NCI-H2107 (cell line): ENCODE measurements around the gene FRMD5.
A peak's percentile ranks its signal among the peaks of the same experiment; 100 is the strongest.
"Not testable (repeated sequence)": the region's sequence is repeated elsewhere in the genome, so short reads cannot be mapped to it uniquely, and the experiment has no call there.

Source experiments
- DNase-seq: peaks from one replicate; lab custom pipeline; 2025; lab: John Stamatoyannopoulos, UW

Gene FRMD5

DNA sequence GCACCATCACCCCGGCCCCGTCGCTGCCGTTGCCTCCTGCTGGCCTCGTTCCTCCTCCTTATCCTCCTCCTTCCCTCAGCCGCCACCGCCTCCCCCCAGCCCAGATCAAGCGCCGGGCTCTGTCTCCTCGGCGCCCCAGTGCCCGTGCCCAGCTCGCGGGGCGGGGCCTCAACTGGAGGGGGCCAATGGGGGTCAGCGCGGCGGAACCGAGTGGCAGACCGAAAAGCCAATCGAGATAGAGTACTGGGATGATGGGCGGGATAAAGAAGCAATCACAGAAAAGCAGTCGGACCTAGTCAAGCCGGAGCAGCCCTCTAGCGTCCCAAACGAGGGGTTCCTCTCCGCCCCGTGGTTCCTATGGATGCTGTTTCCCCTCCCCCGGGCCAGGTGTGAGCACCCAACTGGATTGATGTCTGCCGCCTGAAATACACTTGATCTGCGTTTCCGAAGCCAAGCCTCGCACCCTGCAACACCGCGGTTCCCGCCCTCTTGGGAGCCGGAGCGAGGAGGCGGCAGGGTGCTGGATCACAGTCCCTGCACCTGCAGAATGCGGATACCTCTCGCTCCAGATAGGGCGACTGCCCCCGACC, at the start of gene FRMD5:
Gene FRMD5 (minus strand): TSS at position 121 of the 590 bp plus-strand sequence.
- peak; percentile 89 for DNase-seq

DNA sequence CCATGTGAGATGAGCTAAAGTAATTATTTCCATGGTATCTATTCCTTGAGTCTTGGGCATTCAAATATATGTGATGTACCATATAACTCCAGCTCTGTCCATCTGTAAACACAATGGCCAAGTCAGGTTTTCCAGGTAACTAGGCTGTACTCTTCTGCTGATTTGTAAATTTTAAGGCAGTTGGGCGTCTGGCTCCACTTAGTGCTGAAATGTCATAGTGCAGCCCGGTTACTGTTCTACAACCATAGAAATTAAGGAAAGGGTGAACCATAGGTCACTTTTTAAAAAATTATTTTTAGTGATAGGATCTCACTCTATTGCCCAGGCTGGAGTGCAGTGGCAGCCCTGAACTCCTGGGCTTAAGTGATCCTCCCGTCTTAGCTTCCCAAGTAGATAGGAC, 48.8 kb upstream of the FRMD5 start:
- no peak for DNase-seq

DNA sequence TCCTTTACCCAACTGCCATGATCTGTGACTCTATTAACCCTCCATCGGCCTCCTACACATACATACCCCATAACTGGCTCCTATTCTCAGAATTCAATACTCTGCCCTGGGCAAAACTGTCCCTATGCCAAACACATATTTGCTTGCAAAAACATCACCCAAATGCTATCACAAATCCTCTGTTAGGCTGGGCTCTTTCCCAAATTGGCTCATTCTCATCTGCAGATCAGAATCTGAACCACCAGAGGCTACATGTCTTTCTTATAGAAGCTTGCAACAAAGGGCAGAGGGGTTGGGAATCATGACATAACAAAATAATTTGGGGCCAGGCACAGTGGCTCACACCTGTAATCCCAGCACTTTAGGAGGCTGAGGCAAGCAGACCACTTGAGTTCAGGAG, 48.1 kb upstream of the FRMD5 start:
- DNase-seq = no peak

DNA sequence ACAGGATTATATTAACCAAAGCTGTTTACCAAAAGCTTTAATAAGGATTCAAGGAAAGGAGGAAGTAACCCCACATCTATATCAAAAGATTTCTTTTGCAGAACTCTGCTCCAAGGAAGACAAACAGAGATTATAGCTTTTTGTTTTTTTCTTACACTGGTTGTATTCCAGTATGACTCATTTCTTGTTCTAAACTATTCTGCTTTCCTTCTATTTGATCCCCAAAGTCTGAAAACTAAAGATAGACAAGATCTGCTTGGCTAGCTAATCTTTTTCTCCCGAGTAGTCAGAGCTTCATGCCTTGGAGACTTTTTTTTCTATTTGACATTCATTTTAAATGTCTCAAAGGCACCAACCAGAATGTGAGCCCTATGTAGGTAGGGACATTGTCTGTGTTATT, 36.8 kb upstream of the FRMD5 start:
- no peak for DNase-seq

DNA sequence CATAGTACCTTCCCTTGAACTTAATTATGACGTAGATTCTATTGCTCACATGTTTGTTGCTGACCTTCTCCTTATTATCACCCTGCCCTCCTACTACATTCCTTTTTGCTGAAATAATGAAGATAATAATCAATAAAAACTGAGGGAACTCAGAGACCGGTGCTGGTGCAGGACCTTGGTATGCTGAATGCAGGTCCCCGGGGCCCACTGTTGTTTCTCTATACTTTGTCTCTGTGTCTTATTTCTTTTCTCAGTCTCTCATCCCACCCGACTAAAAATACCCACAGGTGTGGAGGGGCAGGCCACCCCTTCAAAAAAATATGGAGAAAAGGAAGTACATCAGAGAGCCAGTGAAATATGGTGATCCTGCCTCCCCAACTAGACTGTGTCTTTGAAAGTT, 34.2 kb upstream of the FRMD5 start:
- not testable (repeated sequence) for DNase-seq

DNA sequence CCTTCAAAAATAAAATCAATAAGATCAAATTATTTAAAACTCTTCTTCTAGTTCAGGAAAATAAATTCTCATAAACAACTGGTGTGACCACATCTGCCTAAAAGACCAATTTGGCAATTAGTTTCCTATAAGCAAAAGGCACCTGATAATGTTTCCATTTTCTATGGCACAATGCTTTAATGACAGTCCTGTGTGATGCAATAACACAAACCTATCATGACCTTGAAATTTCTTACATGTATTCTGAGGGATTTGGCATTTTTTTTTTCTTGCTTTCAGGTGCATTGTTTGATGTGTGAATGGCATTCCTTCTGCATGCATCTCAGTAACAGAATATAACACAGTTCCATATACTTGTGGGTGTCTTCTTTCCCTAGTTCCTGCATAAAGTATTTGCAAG, 32.5 kb upstream of the FRMD5 start:
- DNase-seq = no peak

DNA sequence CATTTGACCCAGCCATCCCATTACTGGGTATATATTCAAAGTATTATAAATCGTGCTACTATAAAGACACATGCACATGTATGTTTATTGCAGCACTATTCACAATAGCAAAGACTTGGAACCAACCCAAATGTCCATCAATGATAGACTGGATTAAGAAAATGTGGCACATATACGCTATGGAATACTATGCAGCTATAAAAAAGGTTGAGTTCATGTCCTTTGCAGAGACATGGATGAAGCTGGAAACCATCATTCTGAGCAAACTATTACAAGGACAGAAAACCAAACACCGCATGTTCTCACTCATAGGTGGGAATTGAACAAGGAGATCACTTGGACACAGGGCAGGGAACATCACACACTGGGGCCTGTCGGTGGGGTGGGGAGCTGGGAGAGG, 31.9 kb upstream of the FRMD5 start:
- DNase-seq = not testable (repeated sequence)

DNA sequence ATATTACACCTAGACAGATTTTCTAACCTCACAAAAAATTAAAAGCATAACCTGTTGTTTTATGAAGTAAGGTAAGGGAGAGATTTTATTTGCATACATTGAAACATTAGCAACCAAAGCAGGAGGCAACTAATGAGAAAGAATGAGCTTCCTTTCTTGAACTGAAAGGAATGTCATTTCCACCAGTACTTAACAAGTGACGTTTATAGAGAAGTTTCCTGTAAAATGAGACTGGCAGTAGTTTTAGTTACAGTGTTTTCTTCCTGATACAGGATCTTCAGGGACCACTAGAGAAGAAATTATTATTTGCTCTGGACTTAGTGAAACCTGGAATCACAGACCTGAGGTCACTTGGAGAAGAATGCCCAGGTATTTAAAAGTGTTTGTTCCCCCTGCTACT, 27.4 kb upstream of the FRMD5 start:
- no peak for DNase-seq

DNA sequence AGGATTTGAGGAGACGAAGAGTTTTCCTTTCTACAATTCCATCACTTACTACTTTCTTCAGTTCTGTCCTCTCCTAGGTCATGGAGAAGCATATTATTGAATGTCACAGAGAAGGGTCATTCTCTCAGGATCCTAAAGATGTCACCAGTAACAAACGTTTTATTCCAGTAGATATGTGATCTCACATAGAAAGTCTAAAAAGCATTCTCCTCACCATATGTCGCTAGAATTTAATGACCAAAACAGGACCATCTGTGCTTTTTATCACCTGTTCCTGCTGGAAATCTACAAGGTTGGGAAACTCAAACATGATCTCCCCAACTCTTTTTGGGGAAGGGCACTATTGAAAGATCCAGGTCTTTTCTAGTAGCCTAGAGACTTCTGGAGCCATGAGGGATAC, 24.0 kb upstream of the FRMD5 start:
- no peak for DNase-seq

DNA sequence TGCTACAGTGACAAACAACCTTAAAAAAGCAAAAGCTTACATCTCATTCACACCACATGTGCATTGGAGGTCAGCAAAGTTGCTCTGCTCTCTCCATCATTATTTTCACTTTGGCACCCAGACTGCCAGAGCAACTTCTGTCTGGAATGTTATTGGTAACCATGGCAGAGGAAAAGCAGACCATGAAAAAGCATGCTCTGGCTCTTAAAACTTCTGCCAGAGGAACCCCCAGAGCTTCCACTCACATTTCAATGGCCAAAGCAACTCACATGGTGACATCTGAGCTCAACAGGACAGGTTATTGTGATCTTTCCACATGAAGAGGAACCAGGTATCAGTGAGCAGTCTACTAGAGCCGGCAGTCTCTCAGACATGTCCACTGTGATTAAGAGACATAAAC, 21.9 kb upstream of the FRMD5 start:
- DNase-seq = no peak

DNA sequence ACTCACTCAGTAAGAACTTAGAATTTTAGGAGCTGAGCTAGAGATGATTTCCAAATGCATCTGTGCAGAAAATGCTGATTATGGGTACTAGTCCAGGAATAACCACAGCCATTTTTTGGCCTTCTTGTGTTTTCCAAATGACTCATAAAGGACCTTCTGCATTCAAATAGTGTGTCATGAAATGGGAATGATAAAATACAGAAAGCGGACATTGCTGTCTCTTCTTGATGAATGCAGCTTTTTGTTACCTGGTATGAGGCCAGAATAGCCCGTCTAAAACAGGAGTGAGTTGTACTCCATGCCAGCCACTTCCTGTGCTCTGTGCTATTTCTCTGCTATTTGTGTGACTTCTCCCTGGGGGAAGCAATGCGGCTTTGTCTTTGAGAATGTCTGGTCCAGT, 20.5 kb upstream of the FRMD5 start:
- DNase-seq = no peak

DNA sequence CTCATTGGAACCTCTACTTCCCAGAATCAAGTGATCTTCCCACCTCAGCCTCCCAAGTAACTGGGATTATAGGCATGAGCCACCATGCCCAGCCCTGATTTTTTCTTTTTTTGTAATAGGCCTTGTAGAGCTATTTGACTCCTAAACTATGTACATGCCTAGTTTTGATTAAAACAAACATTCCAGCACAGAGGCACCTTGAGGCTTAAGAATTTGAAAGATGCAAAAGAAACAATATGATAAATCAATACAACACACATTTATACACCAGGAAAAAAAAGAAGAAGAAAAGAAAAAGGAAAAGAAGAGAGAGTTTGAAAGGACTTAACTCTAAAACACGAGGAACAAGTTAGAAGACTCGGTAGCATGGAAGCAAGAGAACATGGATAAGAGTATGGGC, 13.9 kb upstream of the FRMD5 start:
- DNase-seq = no peak

DNA sequence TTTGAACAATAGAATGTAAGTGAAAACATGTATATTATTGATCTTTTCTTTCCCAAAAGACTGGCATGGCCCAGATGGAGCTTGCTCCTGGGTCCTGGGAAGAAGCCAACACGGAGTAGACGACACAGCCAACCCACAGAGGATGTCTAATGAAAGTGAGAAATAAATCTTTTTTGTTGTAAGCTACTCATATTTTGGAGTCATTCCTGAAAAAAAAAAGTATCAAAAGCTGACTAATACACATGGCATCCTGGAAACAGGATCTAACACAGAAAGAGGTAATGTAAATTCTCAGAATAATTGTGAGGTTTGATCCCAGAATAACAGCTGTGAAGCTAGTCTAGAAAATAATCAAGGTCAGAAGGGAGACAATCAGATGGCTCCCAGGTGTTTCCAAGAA, 12.6 kb upstream of the FRMD5 start:
- no peak for DNase-seq

DNA sequence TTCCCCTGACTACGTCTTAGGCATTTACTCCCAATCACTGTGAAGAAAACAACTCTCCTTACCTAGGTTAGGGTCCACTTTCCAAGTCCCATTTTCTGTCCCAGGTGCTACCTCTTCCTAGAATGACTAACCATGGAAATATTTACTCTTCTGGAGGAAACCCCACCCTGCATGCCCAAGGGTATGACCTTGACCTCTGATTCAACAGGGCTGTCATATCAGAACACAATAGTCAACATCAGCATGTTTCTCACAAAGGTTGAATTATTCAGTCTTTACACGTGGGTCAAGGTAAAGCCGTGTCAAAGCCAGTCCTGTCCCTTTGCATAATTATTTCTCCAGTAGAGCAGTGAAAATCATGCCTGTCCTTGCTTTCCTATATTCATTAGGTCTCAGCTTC, 4.3 kb upstream of the FRMD5 start:
- DNase-seq = no peak

DNA sequence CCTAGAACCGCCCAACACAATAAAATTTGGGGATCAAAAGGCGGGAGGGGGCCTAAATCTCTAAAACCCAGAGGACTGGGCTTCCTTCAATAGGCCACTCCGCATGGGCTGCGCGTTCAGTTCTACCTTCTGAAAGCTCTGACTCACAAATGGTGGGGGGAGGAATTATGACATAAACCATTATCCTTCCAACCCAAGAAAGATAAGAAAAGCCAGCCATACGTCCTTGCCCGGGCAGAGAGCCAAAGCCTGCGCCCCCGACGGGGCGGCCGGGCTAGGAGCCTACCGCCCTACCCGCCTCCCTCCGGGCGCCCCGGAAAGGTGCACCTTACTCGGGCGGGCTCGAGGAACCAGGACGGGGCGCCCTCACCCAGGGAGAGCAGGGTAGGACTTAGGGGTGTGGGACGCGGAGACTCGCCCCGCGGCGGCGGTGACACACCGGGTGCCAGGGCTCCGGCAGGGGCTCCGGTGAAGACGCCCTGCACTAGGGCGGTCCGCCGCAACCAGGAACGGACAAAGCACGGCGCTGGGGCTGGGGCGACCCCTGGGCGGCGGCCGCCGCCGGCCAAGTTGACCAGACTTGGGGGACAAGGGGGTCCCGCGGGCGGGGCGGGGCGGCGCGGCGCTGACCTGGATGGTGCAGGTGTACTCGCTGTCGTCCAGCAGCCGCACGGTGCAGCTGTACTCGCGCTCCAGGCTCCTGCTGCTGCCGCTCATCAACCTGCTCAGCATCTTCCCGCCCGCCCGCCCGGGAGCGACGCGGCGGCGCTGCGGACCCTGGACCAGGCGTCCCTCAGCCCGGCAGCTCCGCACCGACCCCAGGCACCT, 534 bp downstream of the FRMD5 start:
- DNase-seq = peak; percentile 43

DNA sequence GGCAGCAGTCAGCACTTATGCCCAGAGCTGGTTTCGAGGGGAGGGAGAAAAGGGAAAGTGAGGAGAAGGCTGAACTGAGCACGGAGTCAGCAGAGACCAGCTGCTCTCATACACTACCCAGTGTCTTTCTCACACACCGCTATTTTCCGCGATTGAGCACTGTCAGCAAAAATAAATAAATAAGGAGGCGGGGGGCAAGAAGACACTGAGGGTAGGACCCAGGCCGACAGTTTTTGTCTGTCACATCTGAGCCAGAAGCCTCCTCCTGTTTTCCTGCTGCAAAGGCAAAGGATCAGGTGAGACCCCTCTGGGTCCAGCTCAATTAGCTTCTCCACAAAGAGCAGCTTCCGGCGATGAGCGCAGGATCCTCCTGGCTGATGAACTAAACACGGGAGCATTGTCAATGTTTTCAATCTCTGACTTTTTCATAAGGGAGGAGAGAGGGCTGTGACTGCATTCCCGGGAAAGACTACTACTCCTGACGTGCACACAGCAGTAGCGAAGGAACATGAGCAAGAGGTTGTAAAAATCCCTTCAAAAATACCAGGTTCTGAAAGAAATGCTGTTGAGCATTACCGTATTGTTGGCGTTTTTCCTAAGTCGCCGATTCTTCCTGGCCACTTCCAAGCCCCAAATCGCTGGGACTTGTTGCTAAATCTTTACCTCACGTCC, 1.3 kb downstream of the FRMD5 start:
- DNase-seq = no peak

DNA sequence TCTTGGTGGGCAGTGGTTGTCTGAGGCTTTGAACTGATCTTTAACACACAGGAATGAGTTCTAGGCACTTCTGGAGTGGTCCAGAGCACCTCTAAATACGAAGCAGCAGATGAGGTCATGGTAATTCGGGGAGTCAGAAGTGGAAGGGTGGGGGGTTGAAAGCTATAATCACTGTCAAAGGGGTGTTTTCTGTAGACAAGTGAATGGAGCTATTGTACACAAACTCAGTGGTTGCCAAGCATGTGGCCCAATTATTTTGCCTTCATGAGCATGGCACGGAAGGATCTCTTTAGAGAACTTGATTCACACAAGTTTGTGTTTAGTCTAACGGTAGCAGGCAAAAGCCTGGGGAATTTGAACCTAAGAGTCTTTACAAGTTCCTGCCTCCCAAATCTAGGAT, 6.3 kb downstream of the FRMD5 start:
- no peak for DNase-seq

DNA sequence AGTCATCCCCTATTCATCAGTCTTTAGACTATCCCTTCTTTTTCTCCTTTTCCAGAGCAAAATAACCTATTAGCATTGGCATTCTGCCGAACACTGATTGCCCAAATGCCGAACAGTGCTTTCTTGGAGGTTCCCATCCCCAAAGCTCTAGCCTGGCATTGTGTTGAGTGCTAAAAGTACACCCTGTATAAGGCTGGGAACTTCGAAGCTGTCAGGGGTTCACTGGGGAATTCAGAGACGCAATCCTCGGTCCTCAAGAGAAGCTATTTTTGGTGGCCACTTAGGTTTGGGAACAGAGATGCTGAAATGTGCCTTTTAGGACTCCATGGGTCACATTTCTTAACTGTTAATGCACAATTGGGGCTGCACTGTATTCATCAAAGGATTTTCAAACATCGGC, 8.4 kb downstream of the FRMD5 start:
- DNase-seq = no peak

DNA sequence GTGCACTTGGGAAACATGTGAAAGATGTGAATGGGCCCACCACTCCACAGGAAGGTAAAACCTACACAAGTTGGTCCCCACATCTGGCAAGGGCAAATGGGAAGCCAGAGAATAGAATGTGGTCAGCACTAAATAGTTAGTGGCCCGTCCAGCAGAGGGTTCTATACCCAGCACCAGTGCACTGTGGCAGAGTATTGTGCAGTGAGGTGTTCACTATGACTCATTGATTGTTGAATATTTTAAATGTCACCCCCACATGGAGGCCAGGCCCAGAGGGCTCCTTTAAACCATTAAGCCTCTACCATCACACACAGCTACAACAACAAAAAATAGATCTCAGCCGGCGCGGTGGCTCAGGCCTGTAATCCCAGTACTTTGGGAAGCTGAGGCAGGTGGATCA, 11.7 kb downstream of the FRMD5 start:
- DNase-seq = no peak

DNA sequence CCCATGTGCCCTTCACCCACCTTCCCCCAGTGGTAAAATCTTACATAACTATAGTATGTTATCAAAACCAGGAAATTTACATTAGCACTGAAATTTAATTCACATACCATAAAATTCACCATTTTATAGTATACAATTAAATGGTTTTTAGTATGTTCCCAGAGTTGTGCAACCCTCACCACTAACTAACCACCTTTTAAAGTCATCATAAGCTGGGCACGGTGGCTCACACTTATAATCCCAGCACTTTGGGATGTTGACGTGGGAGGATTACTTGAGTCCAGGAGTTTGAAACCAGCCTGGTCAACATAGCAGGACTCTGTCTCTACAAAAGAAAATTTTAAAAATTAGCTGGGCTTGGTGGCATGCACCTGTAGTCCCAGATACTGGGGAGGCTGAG, 13.7 kb downstream of the FRMD5 start:
- no peak for DNase-seq

DNA sequence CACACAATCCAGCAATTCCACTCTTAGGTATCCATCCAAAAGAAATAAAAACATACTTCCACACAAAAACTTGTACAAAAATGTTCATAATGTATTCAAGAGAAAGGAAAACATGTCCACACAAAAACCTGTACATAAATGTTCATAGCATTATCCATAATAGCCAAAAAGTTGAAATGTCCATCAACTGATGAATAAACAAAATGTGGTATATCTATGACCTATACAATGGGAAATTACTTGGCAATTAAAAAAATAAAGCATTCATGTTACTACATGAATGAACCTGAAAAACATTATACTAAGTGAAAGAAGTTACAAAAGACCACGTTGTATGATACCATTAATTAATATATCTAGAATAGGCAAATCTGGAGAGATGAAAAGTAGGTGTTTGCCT, 17.9 kb downstream of the FRMD5 start:
- no peak for DNase-seq

DNA sequence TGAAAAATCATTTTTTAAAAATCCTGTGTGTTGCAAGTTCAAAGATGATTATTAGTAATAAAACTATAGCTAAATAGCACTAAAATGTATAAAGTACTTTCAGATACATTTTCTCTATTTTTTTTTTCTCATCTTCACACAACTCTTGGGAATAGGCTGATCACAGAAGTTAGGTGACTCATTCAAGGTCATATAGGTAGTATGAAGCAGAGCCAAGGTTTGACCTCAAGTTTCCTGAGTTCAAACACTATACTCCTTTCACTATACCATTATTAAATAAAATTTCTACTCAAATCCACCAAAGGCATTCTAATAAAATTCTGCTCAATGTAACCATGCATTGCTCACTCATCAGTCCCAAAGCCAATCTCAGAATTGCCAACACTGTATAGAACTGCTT, 21.3 kb downstream of the FRMD5 start:
- no peak for DNase-seq

DNA sequence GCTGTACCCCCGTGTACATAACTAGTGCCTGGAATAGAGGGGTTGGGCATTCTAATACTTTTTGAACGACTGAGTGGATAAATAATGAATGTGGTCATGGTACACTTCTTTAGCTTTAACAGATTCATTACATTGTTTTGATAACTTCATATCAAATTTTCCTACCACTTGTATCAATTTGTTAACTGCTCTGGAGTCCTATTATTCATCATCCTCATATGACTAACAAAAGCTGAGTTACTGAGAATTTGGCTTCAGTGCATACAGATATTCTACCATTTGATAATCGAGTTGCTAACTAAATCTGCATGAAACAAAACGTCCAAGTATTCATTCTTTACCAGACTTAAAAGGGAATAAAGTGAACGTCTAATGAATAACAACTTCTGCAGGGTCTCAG, 31.7 kb downstream of the FRMD5 start:
- no peak for DNase-seq
